ENCODE results near the gene LPCAT3.
A peak's percentile ranks its signal among the peaks of the same experiment; 100 is the strongest.

LPCAT3 gene

DNA sequence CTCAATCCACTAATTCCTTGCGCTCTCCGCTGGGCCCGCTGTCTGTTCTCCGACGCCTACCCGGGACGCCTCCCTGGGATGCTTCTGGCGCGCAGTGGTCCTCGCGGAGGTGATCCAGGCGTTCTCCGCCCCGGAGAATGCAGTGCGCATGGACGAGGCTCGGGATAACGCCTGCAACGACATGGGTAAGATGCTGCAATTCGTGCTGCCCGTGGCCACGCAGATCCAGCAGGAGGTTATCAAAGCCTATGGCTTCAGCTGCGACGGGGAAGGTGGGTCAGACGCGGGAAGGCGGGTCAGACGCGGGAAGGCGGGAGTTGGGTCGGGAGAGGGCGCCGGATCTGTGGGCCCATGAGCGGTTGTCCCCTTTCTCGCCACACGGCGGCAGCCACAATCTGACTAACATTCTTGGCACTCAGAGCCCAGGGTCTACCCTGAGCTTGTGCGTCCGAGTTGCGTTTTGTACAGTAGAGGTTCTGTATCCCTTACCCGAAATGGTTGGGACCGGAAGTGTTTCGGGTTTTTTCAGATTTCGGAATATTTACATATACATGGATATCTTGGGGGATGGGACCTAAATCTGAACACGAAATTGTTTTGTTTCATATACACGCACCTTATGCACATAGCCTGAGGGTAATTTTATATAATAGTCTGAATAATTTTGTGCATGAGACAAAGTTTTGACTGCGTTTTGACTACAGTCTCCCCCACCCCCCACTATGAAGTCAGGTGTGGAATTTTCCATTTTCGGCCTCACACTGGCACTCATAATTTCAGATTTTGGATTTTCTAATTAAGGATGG lies 73.7 kb downstream of the LPCAT3 start:
- peak overlapping the region; percentile 64 for H3K4me3 ChIP-seq (ENCODE audit: low read depth, low read length)
- TF ChIP-seq, protein P1, sequence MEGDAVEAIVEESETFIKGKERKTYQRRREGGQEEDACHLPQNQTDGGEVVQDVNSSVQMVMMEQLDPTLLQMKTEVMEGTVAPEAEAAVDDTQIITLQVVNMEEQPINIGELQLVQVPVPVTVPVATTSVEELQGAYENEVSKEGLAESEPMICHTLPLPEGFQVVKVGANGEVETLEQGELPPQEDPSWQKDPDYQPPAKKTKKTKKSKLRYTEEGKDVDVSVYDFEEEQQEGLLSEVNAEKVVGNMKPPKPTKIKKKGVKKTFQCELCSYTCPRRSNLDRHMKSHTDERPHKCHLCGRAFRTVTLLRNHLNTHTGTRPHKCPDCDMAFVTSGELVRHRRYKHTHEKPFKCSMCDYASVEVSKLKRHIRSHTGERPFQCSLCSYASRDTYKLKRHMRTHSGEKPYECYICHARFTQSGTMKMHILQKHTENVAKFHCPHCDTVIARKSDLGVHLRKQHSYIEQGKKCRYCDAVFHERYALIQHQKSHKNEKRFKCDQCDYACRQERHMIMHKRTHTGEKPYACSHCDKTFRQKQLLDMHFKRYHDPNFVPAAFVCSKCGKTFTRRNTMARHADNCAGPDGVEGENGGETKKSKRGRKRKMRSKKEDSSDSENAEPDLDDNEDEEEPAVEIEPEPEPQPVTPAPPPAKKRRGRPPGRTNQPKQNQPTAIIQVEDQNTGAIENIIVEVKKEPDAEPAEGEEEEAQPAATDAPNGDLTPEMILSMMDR (IDR thresholded peaks at IDR 0.05; ENCODE audit: low read depth, low read length), result peak; percentile 84

DNA sequence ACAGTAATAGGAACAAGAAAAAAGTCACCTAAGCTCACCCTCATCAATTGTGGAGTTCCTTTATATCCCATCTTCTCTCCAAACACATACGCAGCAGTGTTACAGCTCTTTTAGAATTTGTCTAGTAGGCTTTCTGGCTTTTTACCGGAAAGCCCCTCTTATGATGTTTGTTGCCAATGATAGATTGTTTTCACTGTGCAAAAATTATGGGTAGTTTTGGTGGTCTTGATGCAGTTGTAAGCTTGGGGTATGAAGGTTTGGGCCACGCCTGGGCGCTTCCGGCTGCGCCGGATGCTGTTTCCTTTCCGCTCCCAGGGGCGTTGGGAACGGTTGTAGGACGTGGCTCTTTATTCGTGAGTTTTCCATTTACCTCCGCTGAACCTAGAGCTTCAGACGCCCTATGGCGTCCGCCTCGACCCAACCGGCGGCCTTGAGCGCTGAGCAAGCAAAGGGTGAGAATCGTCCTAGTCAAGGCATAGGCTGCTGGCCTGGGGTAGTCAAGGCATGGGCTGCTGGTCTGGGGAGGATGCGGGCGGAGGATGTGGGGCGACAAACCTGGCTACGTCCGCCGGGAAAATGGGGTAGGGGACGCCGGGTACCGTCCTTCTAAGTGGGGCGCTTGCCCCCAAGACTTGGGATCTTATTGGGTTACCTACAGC lies 74.4 kb downstream of the LPCAT3 start, which contains the start of the genes C12orf57 and RNU7-1:
Gene C12orf57, plus strand, starts transcription at position 301 of the 659 bp plus-strand sequence. Its CDS starts 100 bp downstream, at position 401.
Gene RNU7-1, plus strand, starts transcription at position 95 of the 659 bp plus-strand sequence.
- TF ChIP-seq, protein P1 (IDR thresholded peaks at IDR 0.05; ENCODE audit: low read depth, low read length), result no peak
- peak within 1 kb of the TSS; percentile 64 for H3K4me3 ChIP-seq (ENCODE audit: low read depth, low read length)

DNA sequence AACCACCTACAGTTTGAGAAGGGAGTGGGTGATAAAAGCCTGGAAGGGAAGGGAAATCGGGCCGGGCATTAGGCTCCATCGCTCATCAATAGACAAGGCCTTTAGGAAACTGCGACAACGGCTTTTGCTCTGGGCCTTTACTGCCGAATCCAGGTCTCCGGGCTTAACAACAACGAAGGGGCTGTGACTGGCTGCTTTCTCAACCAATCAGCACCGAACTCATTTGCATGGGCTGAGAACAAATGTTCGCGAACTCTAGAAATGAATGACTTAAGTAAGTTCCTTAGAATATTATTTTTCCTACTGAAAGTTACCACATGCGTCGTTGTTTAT lies 74.9 kb downstream of the LPCAT3 start:
- TF ChIP-seq, protein P1 (IDR thresholded peaks at IDR 0.05; ENCODE audit: low read depth, low read length), result no peak
- no peak overlapping the region; the same call in 1 of the 2 replicates for H3K4me3 ChIP-seq (ENCODE audit: low read depth, low read length)

DNA sequence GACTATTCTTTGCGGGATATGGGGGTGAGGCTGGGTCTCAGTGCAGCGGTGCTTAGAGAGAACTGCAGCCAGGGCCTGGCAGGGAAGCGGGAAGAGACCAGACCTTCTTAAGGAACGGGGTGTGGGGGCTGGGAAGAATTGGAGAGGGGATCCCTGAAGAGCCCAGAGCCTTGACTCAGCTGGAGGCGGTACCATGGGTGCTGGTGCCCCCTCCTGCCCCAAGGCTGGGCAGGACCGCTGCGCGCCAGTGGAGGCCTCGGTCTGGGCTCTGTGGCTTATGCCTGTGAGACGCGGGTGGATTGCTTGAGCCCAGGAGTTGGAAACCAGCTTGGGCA lies 76.0 kb downstream of the LPCAT3 start:
- TF ChIP-seq, protein P1 (IDR thresholded peaks at IDR 0.05; ENCODE audit: low read depth, low read length), result no peak
- no peak overlapping the region for H3K4me3 ChIP-seq (ENCODE audit: low read depth, low read length)

DNA sequence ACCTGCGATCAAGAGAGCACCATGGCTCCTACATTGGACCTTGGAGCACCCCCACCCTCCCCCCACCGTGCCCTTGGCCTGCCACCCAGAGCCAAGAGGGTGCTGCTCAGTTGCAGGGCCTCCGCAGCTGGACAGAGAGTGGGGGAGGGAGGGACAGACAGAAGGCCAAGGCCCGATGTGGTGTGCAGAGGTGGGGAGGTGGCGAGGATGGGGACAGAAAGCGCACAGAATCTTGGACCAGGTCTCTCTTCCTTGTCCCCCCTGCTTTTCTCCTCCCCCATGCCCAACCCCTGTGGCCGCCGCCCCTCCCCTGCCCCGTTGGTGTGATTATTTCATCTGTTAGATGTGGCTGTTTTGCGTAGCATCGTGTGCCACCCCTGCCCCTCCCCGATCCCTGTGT lies 76.5 kb downstream of the LPCAT3 start:
- TF ChIP-seq, protein P1 (IDR thresholded peaks at IDR 0.05; ENCODE audit: low read depth, low read length), result no peak
- H3K4me3 ChIP-seq (ENCODE audit: low read depth, low read length), result no peak overlapping the region

DNA sequence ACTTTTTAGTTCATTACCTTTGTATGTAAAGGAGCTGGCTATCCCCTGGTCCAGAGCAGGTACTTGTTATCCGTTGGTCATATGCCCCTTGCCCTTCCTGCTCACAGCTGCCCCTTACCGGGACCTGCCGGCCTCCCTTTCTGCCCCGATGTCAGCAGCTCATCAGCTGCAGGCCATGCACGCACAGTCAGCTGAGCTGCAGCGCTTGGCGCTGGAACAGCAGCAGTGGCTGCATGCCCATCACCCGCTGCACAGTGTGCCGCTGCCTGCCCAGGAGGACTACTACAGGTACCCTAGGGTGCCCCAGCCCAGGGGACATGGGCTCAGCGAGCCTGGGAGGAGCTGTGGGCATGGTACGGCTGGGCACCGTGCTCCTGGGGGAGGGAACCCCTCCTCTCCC lies 77.0 kb downstream of the LPCAT3 start:
- H3K4me3 ChIP-seq (ENCODE audit: low read depth, low read length), result no peak overlapping the region
- TF ChIP-seq, protein P1 (IDR thresholded peaks at IDR 0.05; ENCODE audit: low read depth, low read length), result no peak

DNA sequence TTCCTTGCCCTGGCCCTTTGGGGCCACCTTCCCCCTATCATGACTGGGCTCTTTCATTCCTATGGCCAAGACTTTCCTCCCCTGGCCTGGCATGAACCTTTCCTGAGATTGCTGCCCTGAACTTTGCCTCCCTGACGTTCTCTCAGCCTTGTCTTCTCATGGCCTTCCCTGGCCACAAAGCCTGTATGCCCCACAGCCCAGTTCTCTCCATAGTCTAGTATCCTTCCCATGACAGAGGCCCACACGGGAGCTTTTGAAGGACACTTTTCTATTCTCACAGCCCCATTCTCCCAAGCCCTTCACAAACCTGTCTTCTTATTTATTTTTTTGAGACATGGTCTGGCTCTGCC lies 79.1 kb downstream of the LPCAT3 start:
- TF ChIP-seq, protein P1 (IDR thresholded peaks at IDR 0.05; ENCODE audit: low read depth, low read length), result no peak
- no peak overlapping the region for H3K4me3 ChIP-seq (ENCODE audit: low read depth, low read length)
